GM18873 (cell line): Measurements from ENCODE around the gene RSU1.
A peak's percentile ranks its signal among the peaks of the same experiment; 100 is the strongest.
"Not testable (repeated sequence)": the region's sequence is repeated elsewhere in the genome, so short reads cannot be mapped to it uniquely, and the experiment has no call there.

Source experiments
- ATAC-seq: cut with Tn5 transposase; IDR thresholded peaks from one replicate; pipeline ENCODE4 v1.9.1; 2021; ENCODE audit warnings: mild to moderate bottlenecking, moderate library complexity, moderate number of reproducible peaks; ENCODE audit not compliant: unreplicated experiment, low FRiP score

RSU1 gene

DNA sequence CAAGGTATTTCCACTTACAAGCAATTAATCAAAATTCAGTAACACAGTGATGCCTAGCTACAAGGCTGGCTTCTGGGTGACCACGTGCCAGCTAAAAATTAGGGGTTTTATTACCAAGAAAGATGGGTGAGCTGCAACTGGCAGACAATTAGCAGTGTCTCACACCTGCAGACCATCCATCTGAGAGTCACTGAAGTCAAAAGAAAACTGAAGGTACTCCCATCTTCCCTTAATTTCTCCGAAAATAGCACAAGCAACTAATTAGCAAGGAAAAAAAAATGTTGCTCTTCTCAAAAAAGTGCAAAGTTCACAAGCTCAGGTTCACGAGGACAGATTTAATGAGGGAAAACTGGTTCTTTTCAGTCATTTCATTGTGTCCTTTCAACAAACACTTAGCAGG lies 28.4 kb downstream of the RSU1 start:
- ATAC-seq, result no peak

DNA sequence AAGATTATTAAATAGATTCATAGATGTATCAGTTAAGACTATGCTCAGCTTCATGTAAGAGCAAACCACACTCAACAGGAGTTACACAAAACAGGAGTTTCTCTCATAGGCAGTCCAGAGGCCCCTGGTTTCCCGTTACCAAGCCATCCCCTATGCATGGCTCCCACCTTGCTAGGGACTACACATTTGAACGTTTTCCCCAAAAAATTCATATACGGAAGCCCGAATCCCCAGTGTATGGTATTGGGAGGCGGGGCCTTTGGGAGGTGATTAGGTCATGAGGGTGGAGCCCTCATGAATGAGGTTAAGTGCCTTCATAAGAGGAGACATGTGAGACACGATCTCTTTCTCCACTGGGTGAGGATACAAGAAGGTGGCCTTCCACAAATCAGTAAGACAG lies 29.1 kb downstream of the RSU1 start:
- no peak for ATAC-seq

DNA sequence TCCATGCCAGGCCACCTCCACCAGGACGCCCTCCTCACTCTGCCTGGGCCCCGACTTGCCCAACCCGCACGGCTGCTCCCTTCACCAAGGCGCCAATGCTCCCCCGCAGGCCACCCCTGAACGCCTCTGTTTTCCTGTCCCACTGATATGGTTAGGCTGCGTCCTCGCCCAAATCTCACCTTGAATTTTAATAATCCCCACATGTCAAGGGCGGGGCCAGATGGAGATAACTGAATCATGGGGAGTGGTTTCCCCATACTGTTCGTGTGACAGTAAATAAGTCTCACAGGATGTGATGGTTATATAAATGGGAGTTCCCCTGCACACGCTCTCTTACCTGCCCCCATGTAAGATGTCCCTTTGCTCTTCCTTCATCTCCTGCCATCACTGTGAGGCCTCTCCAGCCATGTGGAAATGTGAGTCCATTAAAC lies 29.8 kb downstream of the RSU1 start:
- ATAC-seq, result peak; percentile 81

DNA sequence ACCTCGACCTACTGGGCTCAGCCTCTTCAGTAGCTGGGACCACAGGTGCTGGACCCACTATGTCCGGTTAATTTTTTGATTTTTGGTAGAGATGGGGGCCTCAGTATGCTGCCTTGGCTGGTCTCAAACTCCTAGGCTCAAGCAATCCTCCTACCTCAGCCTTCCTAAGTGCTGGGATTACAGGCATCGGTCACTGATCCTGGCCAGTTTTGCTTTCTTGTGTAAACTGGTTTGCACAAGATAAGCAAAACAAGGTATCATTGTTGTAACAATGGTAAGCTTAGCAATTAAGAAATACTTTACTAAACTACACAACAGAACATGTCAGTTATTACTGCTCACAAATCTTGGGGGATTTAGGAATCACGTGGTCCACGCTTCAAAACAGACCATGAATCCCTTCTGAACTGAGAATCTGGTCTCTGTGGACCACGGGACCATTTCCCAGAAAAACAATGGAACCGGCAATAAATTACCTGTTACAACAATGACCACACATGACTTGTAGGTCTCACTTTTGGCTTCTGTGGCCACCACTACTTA lies 36.8 kb downstream of the RSU1 start:
- no peak for ATAC-seq

DNA sequence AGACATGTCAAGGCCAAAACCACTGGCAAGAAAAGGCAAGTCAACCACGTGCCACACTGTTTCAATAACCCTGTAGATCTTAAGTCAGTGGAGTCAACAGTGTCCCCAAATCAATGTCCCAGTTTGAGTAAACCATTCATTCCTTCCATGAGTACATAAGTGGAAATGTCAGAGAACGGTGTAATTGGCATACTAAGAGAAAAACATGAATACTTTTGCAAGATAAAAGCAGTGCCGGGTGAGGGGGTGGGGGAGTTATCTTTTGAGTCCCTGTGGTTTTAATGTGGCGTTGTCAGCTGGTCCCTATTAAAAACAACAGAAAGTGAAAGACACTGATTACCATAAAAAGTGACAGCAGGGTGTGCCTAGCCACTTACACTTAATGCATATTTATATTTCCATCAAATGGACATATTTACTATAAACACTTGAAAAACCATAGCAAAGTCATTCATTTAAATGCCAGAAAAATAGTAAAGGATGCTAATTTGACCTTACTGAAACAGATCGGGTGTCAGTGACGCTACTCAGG lies 37.8 kb downstream of the RSU1 start:
- no peak for ATAC-seq

DNA sequence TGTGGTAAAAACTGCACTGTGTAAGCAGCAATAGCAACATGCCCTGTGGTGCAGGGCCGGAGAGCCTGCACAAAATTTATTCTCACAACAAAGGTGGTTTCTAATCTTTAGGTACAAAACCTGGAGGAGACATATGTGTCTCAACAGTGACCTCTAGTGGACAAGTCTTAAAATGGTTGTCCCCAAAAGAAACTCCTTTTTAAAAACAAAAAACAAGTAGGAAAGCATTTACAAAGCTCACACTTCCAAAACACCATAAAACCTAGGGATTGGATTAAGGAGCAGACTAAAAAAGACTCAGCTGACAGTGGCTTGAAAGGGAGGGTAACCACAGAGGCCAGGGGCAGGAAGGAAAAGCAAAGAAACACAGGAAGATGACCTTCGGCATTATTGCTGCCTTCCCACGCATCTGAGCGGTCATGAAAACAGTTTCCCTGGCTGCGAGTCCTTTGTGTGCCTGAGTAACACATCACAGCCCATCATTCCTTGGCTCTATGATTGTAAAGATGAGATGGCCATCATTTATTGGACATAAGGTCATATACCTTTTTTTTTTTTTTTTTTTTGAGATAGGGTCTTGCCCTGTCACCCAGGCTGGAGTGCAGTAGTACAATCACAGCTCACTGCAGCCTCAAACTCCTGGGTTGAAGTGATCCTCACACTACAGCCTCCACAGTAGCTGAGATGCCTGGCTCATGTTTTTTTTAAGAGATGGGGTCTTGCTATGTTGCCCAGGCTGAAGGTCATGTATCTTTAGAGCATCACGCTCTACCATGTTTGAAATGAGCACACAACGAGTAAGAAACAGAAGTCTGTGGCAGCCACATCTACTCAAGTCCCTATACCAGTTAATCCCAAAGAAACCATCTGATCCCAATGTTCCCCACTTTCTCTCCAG lies 39.5 kb downstream of the RSU1 start:
- peak; percentile 50 for ATAC-seq

DNA sequence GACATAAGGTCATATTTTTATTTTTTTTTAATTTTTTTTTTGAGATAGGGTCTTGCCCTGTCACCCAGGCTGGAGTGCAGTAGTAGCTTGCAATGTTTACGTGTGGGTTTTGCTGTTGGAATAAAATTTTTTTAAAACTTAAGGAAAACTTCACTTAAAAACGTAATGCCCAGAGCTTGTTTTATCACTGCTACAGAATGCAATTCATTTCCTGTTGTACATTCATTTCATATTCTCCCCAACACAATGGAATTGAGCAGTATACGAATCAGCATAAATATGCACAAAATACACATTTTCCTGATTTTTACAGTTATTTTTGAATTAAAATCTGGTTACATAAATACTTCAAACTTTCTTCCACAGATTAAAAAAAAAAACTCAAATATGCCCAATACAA lies 40.3 kb downstream of the RSU1 start:
- no peak for ATAC-seq

DNA sequence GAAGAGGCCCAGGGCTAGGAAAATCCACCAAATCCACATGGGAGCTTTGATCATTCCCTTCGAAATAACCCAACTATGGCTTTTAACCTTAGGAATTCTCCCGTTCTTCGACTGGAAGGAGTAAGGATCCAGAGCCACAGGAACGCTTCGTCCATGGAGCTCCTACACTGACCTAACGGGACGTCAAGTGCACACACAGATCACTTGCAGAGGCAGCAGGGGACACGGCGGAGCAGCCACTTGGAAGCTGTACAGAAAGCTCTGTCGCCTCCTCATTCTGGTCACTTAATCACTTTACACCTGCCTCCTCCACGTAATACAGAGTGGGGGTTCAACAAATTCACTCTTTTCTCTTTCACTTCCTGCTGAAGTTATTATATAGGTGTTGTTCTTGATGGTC lies 43.9 kb downstream of the RSU1 start:
- ATAC-seq, result no peak

DNA sequence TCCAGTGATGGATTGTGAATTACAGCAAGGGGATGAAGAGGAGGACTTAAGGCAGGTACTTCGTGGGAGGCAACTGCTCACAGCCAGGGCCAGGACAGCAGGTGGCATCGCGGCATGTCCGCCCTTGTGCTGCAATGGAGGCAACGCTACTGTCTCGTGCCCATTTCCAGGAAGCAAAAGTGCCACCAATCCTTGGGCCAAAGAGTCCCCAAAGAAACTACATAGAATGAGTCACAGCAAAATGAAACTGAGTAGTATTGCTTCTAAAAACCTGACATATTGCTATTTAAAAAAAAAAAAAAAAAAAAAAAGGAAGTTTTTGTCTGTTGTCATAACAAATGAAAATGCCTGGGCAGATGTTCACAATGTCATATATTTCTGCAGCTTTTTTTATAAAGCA lies 46.6 kb downstream of the RSU1 start:
- no peak for ATAC-seq

DNA sequence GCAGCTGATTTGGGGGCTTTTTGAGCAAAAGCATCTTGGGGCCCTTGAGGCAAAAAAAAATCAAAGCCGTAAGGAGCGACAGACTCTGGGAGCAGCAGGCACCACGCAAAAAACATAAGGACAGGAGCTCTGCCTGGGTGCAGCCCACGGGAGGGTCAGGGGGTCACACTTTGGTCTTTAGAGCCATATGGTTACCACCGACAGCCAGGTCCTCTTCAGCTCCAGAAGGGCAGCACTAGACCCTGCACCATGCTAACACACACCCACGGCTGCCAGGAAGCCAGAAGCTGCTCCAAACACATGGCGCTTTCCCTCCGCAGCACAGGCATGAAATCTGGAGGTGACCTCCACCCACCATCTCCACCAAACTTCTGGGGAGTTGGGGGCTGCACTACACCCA lies 47.1 kb downstream of the RSU1 start:
- no peak for ATAC-seq

DNA sequence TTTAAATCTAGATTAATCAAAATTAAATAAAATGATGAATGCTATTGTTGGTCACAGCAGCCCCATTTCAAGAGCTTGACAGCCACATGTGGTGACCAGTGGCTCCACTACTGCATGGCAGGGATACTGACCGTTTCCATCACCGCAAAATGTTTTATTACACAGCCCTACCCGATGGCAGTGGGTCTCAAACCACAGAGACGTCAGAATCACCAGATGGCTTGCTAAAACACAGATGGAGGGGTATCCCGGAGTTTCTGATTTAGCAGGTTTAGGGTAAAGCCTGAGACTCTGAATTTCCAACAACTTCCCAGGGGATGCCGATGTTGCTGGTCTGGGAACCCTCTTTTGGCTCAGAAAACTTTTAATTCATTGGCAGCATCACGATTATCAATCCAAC lies 47.9 kb downstream of the RSU1 start:
- ATAC-seq, result no peak

DNA sequence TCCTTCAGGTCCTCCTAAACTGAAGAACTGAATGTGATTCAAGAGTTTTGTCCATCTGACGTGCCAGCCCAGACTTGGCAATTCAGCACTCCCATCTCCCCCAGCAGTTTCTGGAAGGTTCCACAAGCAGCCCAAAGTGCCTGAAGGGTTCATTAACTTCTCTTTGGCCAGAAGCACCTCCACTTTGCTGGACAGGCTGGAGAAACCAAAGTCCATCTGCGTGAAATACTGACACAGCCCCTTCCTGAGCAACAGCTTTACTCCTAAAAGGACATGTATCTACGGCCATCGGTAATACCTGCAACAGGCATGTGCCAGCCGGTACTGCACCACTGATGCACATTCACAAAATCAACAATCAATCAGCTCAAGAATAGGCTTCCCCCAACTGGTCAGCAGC lies 48.5 kb downstream of the RSU1 start:
- no peak for ATAC-seq

DNA sequence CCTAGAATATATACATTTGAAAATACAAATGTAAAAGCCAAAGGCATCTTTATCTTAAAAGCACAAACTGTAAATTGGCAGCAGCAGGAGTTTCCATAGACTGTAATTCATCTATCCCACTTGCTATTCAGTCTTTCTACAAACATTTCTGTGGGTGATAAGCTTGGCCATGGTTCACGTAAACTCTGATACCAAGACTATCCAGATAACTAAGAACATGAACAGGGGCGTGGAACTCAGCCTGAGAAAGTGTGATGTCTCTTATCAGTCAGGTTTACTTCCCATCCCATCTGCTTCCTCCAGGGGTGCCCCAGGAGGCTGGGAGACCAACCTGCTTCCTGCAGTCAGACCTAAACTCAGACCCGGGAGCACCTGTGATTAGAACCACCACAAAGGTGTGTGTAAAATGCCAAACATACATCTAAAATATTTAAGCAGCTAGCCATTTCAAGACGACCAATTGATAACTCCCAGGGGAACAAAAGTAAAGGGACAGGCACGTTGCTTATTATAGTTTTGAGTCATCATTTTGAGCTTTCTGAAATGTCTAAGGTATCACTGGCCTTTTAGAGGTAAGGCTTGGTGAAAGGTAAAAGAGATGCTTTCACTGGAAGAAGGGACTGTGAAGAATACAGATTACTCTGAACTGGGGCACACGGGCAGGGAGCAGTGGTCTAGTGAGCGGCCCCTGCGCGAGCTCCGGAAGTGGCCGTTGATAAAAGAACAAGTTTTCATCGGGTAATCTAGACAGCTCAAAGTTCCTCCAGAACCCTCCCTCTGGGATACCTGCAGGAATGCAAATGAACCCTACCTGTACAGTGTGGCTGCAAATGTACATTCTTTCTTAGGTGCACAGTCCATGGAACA lies 51.5 kb downstream of the RSU1 start:
- ATAC-seq, result no peak

DNA sequence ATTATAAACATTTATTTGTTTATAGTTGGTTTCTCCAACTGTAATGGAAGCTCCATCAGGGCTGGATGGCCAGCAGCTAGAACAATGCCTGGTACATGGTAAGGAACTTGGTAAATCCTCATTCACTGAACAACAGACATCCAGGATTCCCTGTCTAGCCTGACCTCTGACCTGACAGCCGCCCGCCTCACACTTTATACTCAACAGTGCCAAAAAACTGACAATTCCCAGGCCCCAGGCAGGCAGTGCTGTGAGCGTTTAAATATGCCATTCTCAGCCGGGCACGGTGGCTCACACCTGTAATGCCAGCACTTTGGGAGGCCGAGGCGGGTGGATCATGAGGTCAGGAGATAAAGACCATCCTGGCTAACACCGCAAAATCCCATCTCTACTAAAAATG lies 55.9 kb downstream of the RSU1 start:
- no peak for ATAC-seq

DNA sequence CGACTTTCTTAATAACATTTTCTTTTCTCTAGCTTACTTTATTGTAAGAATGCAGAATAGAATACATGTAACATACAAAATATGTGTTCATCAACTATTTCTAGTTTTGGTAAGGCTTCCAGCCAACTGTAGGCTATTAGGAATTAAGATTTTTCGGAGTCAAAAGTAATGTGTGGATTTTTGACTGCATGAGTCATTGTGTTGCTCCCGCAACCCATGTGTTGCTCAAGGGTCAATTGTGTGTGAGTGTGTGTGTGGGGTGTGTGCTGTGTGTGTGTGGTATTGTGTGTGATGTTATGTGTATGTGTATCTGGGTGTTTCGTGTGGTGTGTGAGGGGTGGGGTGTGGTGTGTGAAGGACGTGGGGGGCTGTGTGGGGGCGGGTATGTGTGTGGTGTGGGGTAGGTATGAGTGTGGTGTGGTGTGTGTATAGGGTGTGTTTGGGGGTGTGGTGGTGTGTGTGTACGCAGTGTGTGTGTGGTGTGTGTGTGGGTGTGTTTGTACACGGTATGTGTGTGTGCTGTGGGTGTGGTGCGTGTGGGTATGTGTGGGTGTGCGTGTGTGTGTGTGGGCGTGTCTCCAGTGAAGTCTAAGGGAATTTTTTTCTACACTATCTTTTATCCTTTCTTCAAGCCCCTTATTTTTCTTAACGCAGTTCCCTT lies 60.5 kb downstream of the RSU1 start:
- ATAC-seq, result no peak

DNA sequence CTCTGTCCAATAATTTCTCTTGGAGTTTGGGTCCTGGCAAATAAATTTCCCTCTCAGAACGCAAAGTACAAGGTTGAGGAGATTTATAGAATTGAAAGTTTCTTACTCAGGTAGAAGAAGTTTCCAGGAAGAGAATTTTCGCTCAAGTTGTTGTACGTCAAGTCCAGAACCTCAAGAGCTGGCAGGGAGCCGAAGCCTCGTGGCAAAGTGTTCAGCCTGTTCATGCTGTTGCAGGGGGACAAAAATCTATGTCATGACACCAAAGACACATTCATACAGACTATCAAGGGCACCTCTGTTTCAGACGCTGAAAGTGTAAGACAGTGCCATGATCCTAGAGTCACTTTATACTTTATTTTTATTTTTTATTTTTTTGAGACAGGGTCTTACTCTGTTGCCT lies 62.5 kb downstream of the RSU1 start:
- ATAC-seq, result no peak

DNA sequence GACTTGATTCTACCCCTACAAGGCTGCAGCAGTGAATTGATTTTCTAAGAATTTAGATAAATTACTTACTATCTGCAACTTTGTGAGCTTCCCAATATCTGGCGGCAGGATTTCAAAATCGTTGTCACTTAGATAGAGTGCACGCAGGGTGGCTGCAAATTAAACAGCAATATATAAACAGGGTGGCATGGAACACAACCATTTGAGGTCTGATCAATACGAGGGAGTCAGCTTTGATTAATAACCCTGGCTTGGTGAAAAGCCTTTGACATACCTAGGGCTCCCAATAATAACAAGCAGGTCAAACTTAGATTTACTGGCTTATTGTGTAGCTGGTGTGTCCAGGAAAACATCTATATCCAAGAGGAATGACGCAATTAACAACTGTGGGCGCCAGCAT lies 64.4 kb downstream of the RSU1 start:
- not testable (repeated sequence) for ATAC-seq

DNA sequence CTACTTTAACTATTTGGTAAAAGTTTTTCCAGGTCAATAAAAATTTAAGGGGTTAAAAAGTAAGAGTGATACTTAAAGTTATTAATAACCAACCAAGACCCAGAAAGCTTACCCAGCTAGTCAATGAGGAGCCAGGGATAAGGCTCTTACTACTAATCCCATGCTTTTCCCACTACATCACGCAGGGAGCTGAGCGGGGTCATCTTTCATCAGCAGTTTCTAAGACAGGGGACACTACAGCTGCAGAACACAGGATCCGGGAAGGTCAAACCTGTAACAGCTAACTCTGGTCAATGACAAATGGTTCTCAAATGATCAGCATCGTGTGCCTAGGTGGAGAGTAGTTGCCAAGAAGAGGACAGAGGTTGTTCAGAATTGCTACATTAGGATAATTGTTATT lies 65.1 kb downstream of the RSU1 start:
- no peak for ATAC-seq

DNA sequence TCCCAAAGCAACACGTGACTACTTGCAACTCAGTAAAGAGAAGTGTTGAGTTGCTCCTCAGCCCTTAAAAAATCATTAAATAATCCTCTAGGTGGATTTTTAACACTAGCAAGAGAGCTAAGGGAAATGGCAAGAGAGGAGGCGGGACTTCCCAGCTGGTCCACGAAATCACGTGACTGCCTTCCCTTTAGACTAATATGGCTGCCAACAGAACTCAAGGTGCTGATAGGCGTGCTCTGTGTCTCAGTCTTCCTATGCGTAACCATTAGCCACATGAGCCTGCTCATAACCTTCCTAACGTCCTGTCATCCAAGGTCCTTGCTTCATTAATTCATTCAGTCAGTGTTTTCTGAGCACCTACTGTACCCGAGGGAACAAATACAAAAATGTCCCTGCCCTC lies 66.0 kb downstream of the RSU1 start:
- no peak for ATAC-seq

DNA sequence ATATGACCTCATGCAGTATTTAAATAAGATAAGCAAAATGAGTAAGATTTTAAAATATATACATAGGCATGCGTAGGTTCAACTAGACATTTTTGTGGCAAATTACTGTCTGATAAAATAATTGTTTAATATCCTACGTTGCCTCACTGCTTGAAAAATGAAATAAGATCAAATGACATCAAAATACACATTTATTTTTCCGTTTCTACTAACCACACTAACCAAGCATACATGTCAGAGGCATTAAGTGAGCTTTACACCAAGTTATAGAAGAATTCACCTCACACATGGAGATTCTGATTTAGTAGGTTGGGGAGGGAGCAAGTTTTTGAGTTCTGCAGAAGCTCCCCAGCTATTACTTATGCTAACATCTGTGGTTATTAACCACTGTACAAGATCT lies 66.8 kb downstream of the RSU1 start:
- no peak for ATAC-seq

DNA sequence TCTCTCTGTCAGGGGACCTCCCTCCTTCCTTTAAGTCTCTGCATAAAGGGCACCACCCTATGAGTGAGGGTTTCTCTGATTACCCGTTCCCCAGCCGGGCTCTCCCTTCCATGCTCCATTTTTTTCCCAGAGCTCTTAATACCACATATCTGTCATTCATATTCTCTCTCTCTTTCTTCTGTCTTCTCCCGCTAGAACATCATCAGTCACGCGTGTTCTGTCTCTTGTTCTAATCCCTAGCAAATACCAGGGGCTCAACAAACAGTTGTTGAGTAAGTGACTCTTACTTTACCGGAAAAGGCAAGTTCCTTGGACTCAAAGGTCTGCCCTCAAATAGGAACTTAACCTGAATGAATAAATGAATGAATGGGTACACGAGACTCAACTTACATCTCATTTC lies 68.5 kb downstream of the RSU1 start:
- ATAC-seq, result no peak
